Activated T-helper 9 cell treated with anti-CD3 and anti-CD28 coated beads, Interleukin-2, amount 50 U/mL, for 16 hours (primary cell): ENCODE results near the gene TECR.
"Not testable (repeated sequence)": the region's sequence is repeated elsewhere in the genome, so short reads cannot be mapped to it uniquely, and the experiment has no call there.

Source experiments
- DNase-seq: peaks from one replicate; pipeline ENCODE4 v3.0.0-alpha.2; 2020; ENCODE audit warnings: low read depth

TECR gene

DNA sequence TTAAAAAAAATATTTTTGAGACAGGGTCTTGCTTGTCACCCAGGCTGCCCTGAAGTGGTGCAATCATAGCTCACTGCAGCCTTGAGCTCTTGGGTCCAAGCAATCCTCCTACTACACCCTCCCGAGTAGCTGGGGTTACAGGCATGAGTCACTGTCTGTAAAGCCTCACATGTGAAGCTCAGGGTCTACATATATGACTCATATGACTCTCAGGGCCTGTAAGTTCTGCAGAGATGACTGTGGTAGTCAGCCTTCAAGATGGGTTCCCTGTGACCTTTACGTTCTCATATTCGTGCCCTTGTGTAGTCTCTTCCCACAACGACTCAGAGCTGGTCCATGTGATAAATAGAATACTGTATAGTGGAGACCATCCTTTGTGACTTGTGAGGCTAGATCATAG lies 60.0 kb downstream of the TECR start:
- not testable (repeated sequence) for DNase-seq

DNA sequence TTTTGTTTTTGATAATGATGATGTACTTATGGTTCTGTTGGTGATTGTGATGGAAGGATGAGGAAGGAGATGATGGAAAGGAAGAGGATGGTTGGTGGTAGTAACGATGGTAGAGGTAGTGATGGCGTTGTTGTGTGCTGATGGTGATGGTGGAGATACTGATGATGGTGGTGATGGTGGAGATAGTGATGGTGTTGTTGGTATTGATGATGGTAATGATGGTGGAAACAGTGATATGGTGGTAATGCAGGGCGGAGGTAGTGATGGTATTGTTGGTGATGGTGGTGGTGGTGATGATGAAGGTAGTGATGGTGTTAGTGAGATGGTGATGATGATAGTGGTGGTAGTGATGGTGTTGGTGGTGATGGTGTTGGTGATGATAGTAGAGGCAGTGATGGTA lies 66.2 kb downstream of the TECR start:
- no peak for DNase-seq

DNA sequence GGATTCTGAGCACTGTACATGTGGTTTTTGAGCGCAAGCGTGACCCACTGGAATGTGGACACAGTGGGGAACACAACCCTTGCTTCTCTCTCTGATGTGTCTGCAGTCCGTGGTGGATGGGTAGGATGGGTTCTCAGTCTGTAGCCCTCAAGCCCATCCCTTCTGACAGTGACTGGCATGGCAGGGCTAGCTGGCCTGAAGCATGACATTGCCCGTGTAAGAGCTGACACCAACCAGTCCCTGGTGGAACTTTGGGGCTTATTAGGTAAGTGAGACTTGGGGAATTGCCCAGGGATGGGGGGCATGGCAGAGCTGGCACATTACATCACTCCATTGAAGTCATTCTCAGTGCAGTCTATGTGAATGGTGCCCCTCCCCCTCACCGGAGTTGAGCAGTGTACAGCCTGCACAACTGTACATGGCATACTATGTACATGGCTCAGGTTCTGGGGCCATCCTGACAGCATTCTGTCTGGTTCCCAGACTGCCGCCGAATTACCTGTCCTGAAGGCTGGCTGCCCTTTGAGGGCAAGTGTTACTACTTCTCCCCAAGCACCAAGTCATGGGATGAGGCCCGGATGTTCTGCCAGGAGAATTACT lies 70.3 kb downstream of the TECR start:
- DNase-seq, result no peak

DNA sequence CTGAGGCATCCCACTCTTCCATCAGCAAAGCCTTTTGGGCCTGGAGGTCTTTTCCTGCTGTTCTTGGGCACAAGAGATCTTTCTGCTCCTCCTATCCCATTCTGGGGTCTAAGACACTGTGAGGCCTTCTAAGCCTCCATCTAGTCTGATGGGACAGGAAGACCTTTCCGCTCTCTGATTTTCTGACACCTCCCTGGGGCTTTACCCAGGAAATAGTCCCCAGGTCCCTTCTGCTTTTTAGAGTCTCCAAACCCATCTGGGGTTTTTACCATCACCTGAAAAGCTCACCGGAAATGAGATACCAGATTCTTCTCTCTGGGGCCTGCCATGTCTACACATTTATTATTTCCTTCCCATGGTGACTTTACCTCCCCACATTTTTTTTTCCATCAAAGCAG lies 74.6 kb downstream of the TECR start:
- DNase-seq, result no peak

DNA sequence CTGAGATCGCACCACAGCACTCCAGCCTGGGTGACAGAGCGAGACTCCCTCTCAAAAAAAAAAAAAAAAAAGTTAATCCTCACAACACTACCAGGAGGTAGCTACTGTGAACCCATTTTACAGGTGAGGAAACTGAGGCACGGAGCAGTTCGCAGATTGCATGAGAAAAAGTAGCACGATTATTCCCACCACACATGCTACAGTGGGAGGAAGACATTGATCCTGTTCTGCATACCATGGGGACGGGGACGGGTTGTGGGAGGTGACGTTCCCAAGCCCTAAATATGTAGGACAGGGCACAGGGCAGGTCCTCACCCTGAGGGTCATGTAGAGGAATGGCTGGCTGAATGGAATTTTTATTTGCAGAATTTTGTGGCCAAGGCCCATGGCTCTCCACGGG lies 77.2 kb downstream of the TECR start:
- DNase-seq, result no peak

DNA sequence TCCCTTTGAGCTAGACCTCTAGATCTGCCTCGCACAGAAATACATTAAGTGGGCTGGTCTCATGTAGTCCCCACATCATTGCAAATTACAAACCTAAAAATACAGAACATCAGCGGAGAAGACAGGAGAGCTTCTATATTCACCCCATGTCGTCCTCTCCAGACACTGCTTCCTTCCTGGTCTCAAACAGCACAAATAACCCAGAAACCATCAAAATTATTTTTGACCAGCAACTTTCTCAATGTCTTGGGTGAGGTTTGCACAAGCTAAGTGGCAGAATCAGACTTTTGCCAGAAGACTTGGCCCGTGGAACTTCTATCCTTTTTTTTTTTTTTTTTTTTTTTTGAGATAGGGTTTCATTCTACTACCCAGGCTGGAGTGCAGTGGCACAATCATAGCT lies 81.7 kb downstream of the TECR start:
- no peak for DNase-seq

DNA sequence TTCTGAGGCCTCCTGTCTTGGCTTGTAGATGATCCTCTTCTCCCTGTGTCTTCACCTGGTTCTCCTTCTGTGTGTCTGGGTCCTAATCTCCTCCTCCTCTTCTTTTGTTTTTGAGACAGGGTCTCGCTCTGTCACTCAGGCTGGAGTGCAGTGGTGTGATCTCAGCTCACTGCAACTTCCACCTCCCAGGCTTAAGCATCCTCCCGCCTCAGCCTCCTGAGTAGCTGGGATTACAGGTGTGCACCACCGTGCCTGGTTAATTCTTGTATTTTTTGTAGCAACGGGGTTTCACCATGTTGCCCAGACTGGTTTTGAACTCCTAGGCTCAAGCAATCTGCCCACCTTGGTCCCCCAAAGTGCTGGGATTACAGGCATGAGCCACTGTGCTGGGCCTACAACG lies 82.8 kb downstream of the TECR start:
- DNase-seq, result not testable (repeated sequence)

DNA sequence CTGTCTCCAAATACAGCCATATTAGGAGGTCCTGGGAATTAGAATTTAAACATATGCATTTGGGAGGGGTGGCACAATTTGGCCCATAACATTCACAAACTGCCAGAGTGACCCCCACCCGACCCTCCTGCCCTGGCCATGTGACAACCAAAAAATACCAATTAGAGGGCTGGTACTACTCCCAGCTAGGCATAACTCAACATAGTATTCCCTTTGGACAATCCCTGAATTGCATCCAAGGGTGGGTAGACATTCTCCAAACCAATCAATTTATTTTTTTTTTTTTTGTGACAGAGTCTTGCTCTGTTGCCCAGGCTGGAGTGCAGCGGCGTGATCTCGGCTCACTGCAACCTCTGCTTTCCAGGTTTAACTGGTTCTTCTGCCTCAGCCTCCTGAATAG lies 83.3 kb downstream of the TECR start:
- no peak for DNase-seq

DNA sequence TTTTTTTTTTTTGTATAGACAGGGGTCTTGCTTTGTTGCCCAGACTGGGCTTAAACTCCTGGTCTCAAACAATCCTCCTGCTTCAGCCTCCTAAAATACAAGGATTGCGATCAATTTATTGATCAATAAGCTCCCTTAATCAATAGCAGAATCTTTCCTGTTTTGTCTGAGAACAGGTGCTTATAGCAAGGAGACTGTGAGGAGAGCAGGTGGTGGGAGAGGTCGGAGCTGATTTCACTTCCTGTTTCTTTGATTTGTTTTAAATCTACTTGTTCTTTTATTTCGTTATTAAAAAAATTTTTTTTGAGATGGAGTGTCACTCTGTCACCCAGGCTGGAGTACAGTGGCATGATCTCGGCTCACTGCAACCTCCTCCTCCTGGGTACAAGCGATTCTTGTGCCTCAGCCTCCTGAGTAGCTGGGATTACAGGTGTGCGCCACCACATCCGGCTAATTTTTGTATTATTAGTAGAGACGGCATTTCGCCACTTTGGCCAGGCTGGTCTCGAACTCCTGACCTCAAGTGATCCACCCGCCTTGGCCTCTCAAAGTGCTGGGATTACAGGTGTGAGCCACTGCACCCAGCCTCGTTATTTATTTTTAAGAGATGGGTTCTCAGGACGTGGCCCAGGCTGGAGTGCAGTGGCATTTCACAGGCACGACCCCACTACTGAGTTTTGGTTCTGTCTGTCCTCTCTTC lies 84.2 kb downstream of the TECR start:
- DNase-seq, result not testable (repeated sequence)

DNA sequence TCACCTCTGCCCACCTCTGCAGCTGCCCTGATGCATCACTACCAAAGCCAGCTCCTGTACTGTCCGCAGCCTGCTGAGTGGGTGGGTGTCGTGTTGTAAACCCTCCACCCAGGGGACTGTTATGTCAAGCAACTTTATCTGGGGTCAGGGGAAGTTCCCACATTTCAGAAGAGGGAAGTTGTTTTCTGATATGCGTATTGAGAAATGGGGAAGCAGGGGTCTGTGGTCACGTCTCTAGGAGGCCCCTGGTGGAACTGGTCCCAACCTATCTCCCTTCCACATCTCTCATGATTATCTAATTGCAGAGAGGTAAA lies 84.7 kb downstream of the TECR start:
- DNase-seq, result no peak
